Upper lobe of left lung (tissue), 4 donors: ENCODE data around the gene SLC1A2.

Experiments used
- CTCF ChIP-seq, 6 experiments: fragments of 450-650 bp in 4 of 6; fragments of 200-600 bp in 2 of 6; sonication (generic) in 2 of 6; IDR thresholded peaks; one replicate each; pipeline ENCODE4 v1.5.1; 2016 to 2019; ENCODE audit warnings: antibody characterized with exemption in 6 of 6
- EP300 ChIP-seq, 4 donors: sonication (generic); formaldehyde crosslinking; IDR thresholded peaks; one replicate each; pipeline ENCODE4 v1.5.1; 2017; ENCODE audit warnings: antibody characterized with exemption in 4 of 4, control low read depth in 2 of 4
- POLR2A ChIP-seq, 4 donors: fragments of 450-650 bp; IDR thresholded peaks; one replicate each; pipeline ENCODE4 v1.5.1; 2016 to 2017; ENCODE audit warnings: antibody characterized with exemption in 4 of 4, mild to moderate bottlenecking in 2 of 4
- POLR2AphosphoS5 ChIP-seq, 2 donors: sonication (generic); formaldehyde crosslinking; IDR thresholded peaks; one replicate each; pipeline ENCODE4 v1.5.1; 2017; ENCODE audit warnings: antibody characterized with exemption in 2 of 2

- TF ChIP-seq CTCF (IDR thresholded peaks at IDR 0.05) (no peak), POLR2A (IDR thresholded peaks at IDR 0.05) (no peak), POLR2AphosphoS5 (IDR thresholded peaks at IDR 0.05) (no peak), EP300 (IDR thresholded peaks at IDR 0.05) (no peak)
Observed at GRCh38 chr11:35338921-35339320, 80.4 kb downstream of the SLC1A2 start.
